HG02970 (cell line): ENCODE measurements around the gene NOL9.

ENCODE experiments used
- ATAC-seq: cut with Tn5 transposase; IDR thresholded peaks from one replicate; pipeline ENCODE4 v1.9.1; 2021; ENCODE audit warnings: mild to moderate bottlenecking, moderate library complexity, moderate number of reproducible peaks; ENCODE audit not compliant: unreplicated experiment, low FRiP score

Gene NOL9

GRCh38 chr1:6475381-6476133 is 78.8 kb downstream of the NOL9 start:
- no peak for ATAC-seq

GRCh38 chr1:6474815-6475282 is 79.5 kb downstream of the NOL9 start:
- ATAC-seq: no peak

GRCh38 chr1:6473974-6474814 is 80.1 kb downstream of the NOL9 start:
- ATAC-seq: no peak

- no peak for ATAC-seq
Observed at GRCh38 chr1:6473156-6473555, 81.2 kb downstream of the NOL9 start.

- ATAC-seq: no peak
Observed at GRCh38 chr1:6472391-6472790, 81.9 kb downstream of the NOL9 start.

GRCh38 chr1:6471970-6472368 is 82.3 kb downstream of the NOL9 start:
- ATAC-seq: no peak
